Esophagus squamous epithelium (tissue), 5 donors: ENCODE data around the gene ZNF646. TPM values are rescaled to one million over a fixed set of nuclear protein-coding genes. Genes with fewer than 3 reads are reported as not detected.
A peak's percentile ranks its signal among the peaks of the same experiment; 100 is the strongest.

Source experiments
- DNase-seq: peaks from one replicate; lab custom pipeline; 2025; lab: John Stamatoyannopoulos, UW
- H3K27ac ChIP-seq, 4 donors: fragments of 200-600 bp; sonication (generic); one replicate each; pipeline ENCODE4 v1.5.1; 2016 to 2019; ENCODE audit warnings: mild to moderate bottlenecking in 1 of 4
- H3K27me3 ChIP-seq, 4 donors: fragments of 200-600 bp; sonication (generic); 1 replicate in 3 of 4; 2 replicates in 1 of 4; pipeline versions ENCODE4 v1.5.1 to v1.6.0; 2017 to 2021; ENCODE audit warnings: antibody characterized with exemption in 1 of 4
- H3K36me3 ChIP-seq, 3 donors: fragments of 200-600 bp; sonication (generic); one replicate each; pipeline ENCODE4 v1.5.1; 2016 to 2019
- H3K4me1 ChIP-seq, 3 donors: fragments of 200-600 bp; sonication (generic); one replicate each; pipeline ENCODE4 v1.5.1; 2017 to 2019
- H3K4me3 ChIP-seq, 4 donors: fragments of 200-600 bp; sonication (generic); 1 replicate in 3 of 4; 2 replicates in 1 of 4; pipeline ENCODE4 v1.5.1; 2016 to 2019; ENCODE audit warnings: mild to moderate bottlenecking in 2 of 4, moderate library complexity in 1 of 4
- H3K9me3 ChIP-seq, 3 donors: fragments of 200-600 bp; sonication (generic); one replicate each; pipeline ENCODE4 v1.5.1; 2016 to 2019
- POLR2A ChIP-seq, 4 donors: fragments of 450-650 bp; IDR thresholded peaks; one replicate each; pipeline ENCODE4 v1.6.1; 2017; ENCODE audit warnings: antibody characterized with exemption in 4 of 4, mild to moderate bottlenecking in 4 of 4, moderate library complexity in 3 of 4
- WGBS, 2 donors: methylation state at CpG; one replicate each; pipeline ENCODE4 v1.1.5; 2018; 5-methylcytosine and 5-hydroxymethylcytosine counted together
- intact Hi-C: fragments of 100-400 bp; cut with DNase I; formaldehyde crosslinking; loops from one replicate; pipeline ENCODE4 v1.15.0; 2022
- total RNA-seq, 4 donors: library from RNA; depleted of rRNA; stranded (reverse); fragments of >200 nt; gene quantifications; one replicate each; pipeline ENCODE4 v1.1.0, GENCODE V29; 2016
- TF ChIP-seq, protein P1 (sequence below), 6 experiments: fragments of 450-650 bp in 4 of 6; fragments of 200-600 bp in 2 of 6; sonication (generic) in 2 of 6; IDR thresholded peaks; one replicate each; pipeline ENCODE4 v1.5.1; 2016 to 2019; ENCODE audit warnings: antibody characterized with exemption in 6 of 6, mild to moderate bottlenecking in 4 of 6, moderate library complexity in 4 of 6
- donor health status: DM: yes; HTN: yes; CAD: no.

Gene ZNF646
- total RNA-seq, 4 donors from 2014 or later, result 6.5 to 13.4 (median 10.0) TPM

DNA sequence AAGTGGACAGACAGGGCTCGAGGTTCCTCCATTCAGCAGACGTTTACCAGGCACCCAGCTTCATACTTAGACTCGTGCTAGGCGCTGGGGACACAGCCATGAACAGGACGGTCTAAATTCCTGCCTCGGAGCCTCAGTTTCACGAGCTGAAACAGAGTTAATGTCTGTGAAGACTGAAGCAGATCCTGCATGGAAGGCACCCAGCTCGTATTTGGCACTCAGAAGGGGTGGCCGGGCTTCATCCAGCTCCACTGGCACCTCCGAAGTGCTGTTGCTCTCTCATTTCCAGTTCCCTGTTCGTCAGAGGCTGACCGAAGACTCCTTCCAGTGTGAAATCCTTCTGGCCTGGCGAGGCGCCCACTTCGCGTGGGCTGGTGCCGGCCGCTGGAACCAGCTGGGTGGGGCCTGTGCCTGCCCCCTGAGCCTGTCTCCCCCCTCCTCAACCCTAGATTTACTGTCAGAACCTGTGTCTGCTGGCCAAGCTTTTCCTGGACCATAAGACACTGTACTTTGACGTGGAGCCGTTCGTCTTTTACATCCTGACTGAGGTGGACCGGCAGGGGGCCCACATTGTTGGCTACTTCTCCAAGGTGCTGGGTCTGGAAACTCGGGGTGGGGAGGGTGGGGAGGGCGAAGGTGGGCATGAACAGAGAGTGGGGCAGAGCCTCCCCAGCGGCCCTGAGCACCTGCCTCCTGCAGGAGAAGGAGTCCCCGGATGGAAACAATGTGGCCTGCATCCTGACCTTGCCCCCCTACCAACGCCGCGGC is 55.5 kb downstream of the ZNF646 start:
- Histone ChIP-seq H3K27ac (peak overlapping the region; percentile 83 to 96 (median 94)), H3K27me3 (no peaks in the 10 kb centered on the region), H3K4me3 (no peak overlapping the region), H3K4me1 (peaks cover 44 to 76% (median 49%) of the 10 kb centered on the region in 3 donors), H3K36me3 (peaks cover 0 to 65% (median 14%) of the 10 kb centered on the region in 3 donors), H3K9me3 (no peaks in the 10 kb centered on the region)
- no peak for DNase-seq
- WGBS, 2 donors, result 30 to 56% methylated on average over 11 to 14 of the region's 29 CpGs
- intact Hi-C loops, result no loop called here
- TF ChIP-seq, protein P1, sequence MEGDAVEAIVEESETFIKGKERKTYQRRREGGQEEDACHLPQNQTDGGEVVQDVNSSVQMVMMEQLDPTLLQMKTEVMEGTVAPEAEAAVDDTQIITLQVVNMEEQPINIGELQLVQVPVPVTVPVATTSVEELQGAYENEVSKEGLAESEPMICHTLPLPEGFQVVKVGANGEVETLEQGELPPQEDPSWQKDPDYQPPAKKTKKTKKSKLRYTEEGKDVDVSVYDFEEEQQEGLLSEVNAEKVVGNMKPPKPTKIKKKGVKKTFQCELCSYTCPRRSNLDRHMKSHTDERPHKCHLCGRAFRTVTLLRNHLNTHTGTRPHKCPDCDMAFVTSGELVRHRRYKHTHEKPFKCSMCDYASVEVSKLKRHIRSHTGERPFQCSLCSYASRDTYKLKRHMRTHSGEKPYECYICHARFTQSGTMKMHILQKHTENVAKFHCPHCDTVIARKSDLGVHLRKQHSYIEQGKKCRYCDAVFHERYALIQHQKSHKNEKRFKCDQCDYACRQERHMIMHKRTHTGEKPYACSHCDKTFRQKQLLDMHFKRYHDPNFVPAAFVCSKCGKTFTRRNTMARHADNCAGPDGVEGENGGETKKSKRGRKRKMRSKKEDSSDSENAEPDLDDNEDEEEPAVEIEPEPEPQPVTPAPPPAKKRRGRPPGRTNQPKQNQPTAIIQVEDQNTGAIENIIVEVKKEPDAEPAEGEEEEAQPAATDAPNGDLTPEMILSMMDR (IDR thresholded peaks at IDR 0.05), result peak in 1 of 6 experiments; percentile 10
- peak in 1 of 4 donors; percentile 8 for TF ChIP-seq POLR2A (IDR thresholded peaks at IDR 0.05)

DNA sequence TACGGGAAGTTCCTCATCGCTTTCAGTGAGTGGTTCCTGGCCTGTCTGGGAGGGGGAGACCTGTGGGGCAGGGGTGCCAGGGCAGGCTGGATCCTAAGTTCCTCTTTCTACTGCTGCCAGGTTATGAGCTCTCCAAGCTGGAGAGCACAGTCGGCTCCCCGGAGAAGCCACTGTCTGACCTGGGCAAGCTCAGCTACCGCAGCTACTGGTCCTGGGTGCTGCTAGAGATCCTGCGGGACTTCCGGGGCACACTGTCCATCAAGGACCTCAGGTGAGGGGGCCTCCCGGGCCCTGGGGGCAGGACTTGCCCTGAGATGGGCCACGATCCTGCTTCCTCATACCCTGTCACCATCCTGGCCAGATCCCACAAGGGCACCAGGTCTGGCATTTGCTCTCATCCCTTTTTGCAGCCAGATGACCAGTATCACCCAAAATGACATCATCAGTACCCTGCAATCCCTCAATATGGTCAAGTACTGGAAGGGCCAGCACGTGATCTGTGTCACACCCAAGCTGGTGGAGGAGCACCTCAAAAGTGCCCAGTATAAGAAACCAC is 56.2 kb downstream of the ZNF646 start:
- H3K9me3 ChIP-seq, result no peaks in the 10 kb centered on the region
- H3K4me1 ChIP-seq, result peaks cover 44 to 82% (median 49%) of the 10 kb centered on the region in 3 donors
- H3K27me3 ChIP-seq, result peaks cover 0 to 4% (median 0%) of the 10 kb centered on the region in 4 donors
- no peak overlapping the region for H3K4me3 ChIP-seq
- 40% methylated on average over 1 of the region's 10 CpGs; no CpG with 5 or more reads in 1 of the 2 donors for WGBS, 2 donors
- H3K27ac ChIP-seq, result peak overlapping the region; percentile 83 to 96 (median 94)
- no peak for TF ChIP-seq POLR2A (IDR thresholded peaks at IDR 0.05)
- TF ChIP-seq, protein P1 (IDR thresholded peaks at IDR 0.05), result no peak
- H3K36me3 ChIP-seq, result peaks cover 0 to 65% (median 14%) of the 10 kb centered on the region in 3 donors
- no peak for DNase-seq
- intact Hi-C loops, result no loop called here

DNA sequence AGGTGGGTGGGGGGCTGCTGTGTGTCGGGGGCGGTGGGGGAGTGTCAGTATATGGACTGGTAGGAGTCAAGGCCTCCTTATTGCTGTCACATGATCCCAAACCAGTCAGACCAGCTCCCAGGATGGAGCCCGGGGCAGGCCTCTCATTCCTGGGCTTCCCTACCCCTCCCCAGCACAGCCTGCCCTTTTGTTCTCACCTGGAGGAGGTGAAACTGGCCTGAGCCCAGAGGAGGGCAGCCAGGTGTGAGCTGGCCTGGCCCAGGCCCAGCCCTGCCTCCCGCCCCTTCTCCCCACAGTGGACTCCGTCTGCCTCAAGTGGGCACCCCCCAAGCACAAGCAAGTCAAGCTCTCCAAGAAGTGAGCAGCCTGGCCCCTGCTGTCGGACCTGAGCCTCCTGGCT is 56.7 kb downstream of the ZNF646 start:
- 60% methylated on average over 1 of the region's 6 CpGs; no CpG with 5 or more reads in 1 of the 2 donors for WGBS, 2 donors
- H3K27ac ChIP-seq, result peak overlapping the region; percentile 83 to 96 (median 94)
- peaks cover 0 to 64% (median 14%) of the 10 kb centered on the region in 3 donors for H3K36me3 ChIP-seq
- H3K4me3 ChIP-seq, result peak overlapping the region in 2 of 4 donors; percentile 4 to 60
- peaks cover 0 to 5% (median 0%) of the 10 kb centered on the region in 4 donors for H3K27me3 ChIP-seq
- no peak for DNase-seq
- intact Hi-C loops, result no loop called here
- TF ChIP-seq POLR2A (IDR thresholded peaks at IDR 0.05), result no peak
- TF ChIP-seq, protein P1 (IDR thresholded peaks at IDR 0.05), result no peak
- H3K4me1 ChIP-seq, result peaks cover 47 to 86% (median 49%) of the 10 kb centered on the region in 3 donors
- no peaks in the 10 kb centered on the region for H3K9me3 ChIP-seq

DNA sequence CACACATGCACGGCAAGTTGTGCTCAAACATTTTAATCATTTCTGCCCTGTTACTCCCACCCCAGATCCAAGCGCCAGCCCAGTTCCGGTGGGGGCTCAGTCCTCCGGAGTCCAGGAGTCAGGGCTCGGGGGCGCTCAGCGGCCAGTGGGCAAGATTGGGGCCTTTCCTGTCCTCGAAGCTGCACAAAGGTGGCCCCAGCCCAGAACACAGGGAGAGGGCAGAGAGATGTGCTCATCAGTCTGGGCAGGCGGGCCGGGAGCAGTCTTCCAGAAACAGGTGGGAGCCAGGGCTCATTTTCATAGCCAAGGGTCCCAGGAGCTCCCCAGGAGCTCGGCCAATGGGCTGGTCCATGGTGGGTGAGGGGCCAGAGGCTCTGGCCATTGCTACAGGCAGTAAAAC is 57.2 kb downstream of the ZNF646 start:
- peaks cover 0 to 62% (median 14%) of the 10 kb centered on the region in 3 donors for H3K36me3 ChIP-seq
- H3K4me1 ChIP-seq, result peaks cover 49 to 89% (median 50%) of the 10 kb centered on the region in 3 donors

More for the DNA sequence above, 57.2 kb downstream of the ZNF646 start:
- H3K27ac ChIP-seq, result peak overlapping the region; percentile 83 to 96 (median 94)
- H3K4me3 ChIP-seq, result peak overlapping the region in 3 of 4 donors; percentile 4 to 60 (median 13)
- intact Hi-C loops, result no loop called here
- no peak for DNase-seq
- H3K27me3 ChIP-seq, result peaks cover 0 to 5% (median 0%) of the 10 kb centered on the region in 4 donors
- TF ChIP-seq, protein P1 (IDR thresholded peaks at IDR 0.05), result no peak
- no peak for TF ChIP-seq POLR2A (IDR thresholded peaks at IDR 0.05)
- 42% methylated on average over 6 of the region's 11 CpGs; no CpG with 5 or more reads in 1 of the 2 donors for WGBS, 2 donors
- H3K9me3 ChIP-seq, result no peaks in the 10 kb centered on the region
